ENCODE results near the gene PRLH.

- no peak for TF ChIP-seq POLR2AphosphoS5 (IDR thresholded peaks at IDR 0.05; ENCODE audit: insufficient read depth, low read depth, low read length)
- no peak for TF ChIP-seq CTCF (IDR thresholded peaks at IDR 0.05; ENCODE audit: extremely low read depth in 1 of 2, insufficient read depth in 1 of 2, low read depth in 1 of 2, low read length in 2 of 2)
- no peak for TF ChIP-seq POLR2A (IDR thresholded peaks at IDR 0.05; ENCODE audit: low read depth, low read length)
- TF ChIP-seq EZH2 (IDR thresholded peaks at IDR 0.05; ENCODE audit: borderline replicate concordance, low read depth, low read length, severe bottlenecking), result no peak
These were observed 26.7 kb upstream of the PRLH start for GRCh38 chr2:237539681-237540080.

Data from endothelial cell of umbilical vein (primary cell).